ENCODE data around the gene UPK2.

- no peak for TF ChIP-seq HNF1A (IDR thresholded peaks at IDR 0.05; ENCODE audit: low read depth)
- no peak for TF ChIP-seq HNF1A (CRISPR knock-in tag; IDR thresholded peaks at IDR 0.05; ENCODE audit: borderline replicate concordance)
- TF ChIP-seq DDIT3 (CRISPR knock-in tag; IDR thresholded peaks at IDR 0.05) = no peak
- no peak for TF ChIP-seq NR2F1 (CRISPR knock-in tag; IDR thresholded peaks at IDR 0.05)
- TF ChIP-seq NR0B2 (CRISPR knock-in tag; IDR thresholded peaks at IDR 0.05) = no peak
- TF ChIP-seq SALL2 (CRISPR knock-in tag; IDR thresholded peaks at IDR 0.05) = no peak
- TF ChIP-seq CTCF (CRISPR knock-in tag; IDR thresholded peaks at IDR 0.05) = no peak
- no peak for TF ChIP-seq CEBPB (IDR thresholded peaks at IDR 0.05; ENCODE audit: borderline replicate concordance, low read depth, low read length)
- TF ChIP-seq TFE3 (CRISPR knock-in tag; IDR thresholded peaks at IDR 0.05) = no peak
- TF ChIP-seq USF2 (IDR thresholded peaks at IDR 0.05; ENCODE audit: low read depth, low read length) = no peak
- TF ChIP-seq USF2 (CRISPR knock-in tag; IDR thresholded peaks at IDR 0.05; ENCODE audit: borderline replicate concordance) = no peak
- no peak for TF ChIP-seq ZBTB39 (CRISPR knock-in tag; IDR thresholded peaks at IDR 0.05)
Measured at GRCh38 chr11:118933486-118933885, 22.6 kb upstream of the UPK2 start.

Measured in HepG2 (cell line).